Measurements from ENCODE around the gene RNASE1. TPM values are rescaled to one million over a fixed set of nuclear protein-coding genes. Genes with fewer than 3 reads are reported as not detected.

The RNASE1 gene
- total and polyA plus RNA-seq, 4 donors = 5.8 to 37.9 (median 22.1) TPM

GRCh38 chr14:20782280-20782890 is 20.3 kb downstream of the RNASE1 start:
- WGBS = 38% methylated on average over 5 of the region's 5 CpGs
- Histone ChIP-seq H3K9ac (ENCODE audit: low read depth in 1 of 2, low read length in 2 of 2) (no peak overlapping the region), H3K9me3 (ENCODE audit: control insufficient read depth in 4 of 4, low read length in 3 of 4) (no peaks in the 10 kb centered on the region), H3K27ac (ENCODE audit: low read depth in 1 of 2, low read length in 2 of 2) (no peak overlapping the region), H3K4me1 (ENCODE audit: control insufficient read depth in 4 of 4, insufficient read depth in 4 of 4, low read length in 3 of 4) (no peaks in the 10 kb centered on the region), H3K4me3 (ENCODE audit: low read depth in 1 of 3, low read length in 3 of 3) (no peak overlapping the region), H3K36me3 (ENCODE audit: control insufficient read depth in 4 of 4, insufficient read depth in 3 of 4, low read depth in 1 of 4, low read length in 3 of 4) (no peaks in the 10 kb centered on the region), H3K27me3 (ENCODE audit: control insufficient read depth in 4 of 4, insufficient read depth in 4 of 4, low read length in 3 of 4) (no peaks in the 10 kb centered on the region)
- no peak for DNase-seq (ENCODE audit: low spot score)
- no peak for TF ChIP-seq RXRA (IDR thresholded peaks at IDR 0.05)
- no peak for TF ChIP-seq ATF3 (IDR thresholded peaks at IDR 0.05)
- TF ChIP-seq GABPA (IDR thresholded peaks at IDR 0.05 in 1 of 2, conservative IDR thresholded peaks at IDR 0.05 in 1 of 2) = no peak
- no peak for TF ChIP-seq FOXA1 (IDR thresholded peaks at IDR 0.05)
- TF ChIP-seq FOXA2 (IDR thresholded peaks at IDR 0.05) = no peak
- no peak for TF ChIP-seq TAF1 (conservative IDR thresholded peaks at IDR 0.05)
- no peak for TF ChIP-seq SP1 (IDR thresholded peaks at IDR 0.05)
- TF ChIP-seq NR2F2 (IDR thresholded peaks at IDR 0.05) = no peak
- TF ChIP-seq, protein P1, sequence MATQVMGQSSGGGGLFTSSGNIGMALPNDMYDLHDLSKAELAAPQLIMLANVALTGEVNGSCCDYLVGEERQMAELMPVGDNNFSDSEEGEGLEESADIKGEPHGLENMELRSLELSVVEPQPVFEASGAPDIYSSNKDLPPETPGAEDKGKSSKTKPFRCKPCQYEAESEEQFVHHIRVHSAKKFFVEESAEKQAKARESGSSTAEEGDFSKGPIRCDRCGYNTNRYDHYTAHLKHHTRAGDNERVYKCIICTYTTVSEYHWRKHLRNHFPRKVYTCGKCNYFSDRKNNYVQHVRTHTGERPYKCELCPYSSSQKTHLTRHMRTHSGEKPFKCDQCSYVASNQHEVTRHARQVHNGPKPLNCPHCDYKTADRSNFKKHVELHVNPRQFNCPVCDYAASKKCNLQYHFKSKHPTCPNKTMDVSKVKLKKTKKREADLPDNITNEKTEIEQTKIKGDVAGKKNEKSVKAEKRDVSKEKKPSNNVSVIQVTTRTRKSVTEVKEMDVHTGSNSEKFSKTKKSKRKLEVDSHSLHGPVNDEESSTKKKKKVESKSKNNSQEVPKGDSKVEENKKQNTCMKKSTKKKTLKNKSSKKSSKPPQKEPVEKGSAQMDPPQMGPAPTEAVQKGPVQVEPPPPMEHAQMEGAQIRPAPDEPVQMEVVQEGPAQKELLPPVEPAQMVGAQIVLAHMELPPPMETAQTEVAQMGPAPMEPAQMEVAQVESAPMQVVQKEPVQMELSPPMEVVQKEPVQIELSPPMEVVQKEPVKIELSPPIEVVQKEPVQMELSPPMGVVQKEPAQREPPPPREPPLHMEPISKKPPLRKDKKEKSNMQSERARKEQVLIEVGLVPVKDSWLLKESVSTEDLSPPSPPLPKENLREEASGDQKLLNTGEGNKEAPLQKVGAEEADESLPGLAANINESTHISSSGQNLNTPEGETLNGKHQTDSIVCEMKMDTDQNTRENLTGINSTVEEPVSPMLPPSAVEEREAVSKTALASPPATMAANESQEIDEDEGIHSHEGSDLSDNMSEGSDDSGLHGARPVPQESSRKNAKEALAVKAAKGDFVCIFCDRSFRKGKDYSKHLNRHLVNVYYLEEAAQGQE (IDR thresholded peaks at IDR 0.05) = no peak
- TF ChIP-seq EGR1 (IDR thresholded peaks at IDR 0.05; ENCODE audit: low read depth in 2 of 2) = no peak
- no peak for TF ChIP-seq YY1 (IDR thresholded peaks at IDR 0.05)

DNA sequence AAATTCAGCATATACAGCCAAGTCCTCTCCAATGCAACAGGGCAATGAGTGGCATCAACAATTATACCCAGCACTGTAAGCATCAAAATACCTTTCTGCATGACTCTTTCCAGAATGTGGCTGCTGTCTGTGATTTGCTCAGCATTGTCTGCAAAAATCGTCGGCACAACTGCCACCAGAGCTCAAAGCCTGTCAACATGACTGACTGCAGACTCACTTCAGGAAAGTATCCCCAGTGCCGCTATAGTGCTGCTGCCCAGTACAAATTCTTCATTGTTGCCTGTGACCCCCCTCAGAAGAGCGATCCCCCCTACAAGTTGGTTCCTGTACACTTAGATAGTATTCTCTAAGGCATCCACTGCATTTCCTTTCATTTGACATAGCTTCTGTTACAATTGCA is 20.8 kb downstream of the RNASE1 start:
- Histone ChIP-seq H3K36me3 (ENCODE audit: control insufficient read depth in 4 of 4, insufficient read depth in 3 of 4, low read depth in 1 of 4, low read length in 3 of 4) (no peaks in the 10 kb centered on the region), H3K27me3 (ENCODE audit: control insufficient read depth in 4 of 4, insufficient read depth in 4 of 4, low read length in 3 of 4) (no peaks in the 10 kb centered on the region), H3K4me1 (ENCODE audit: control insufficient read depth in 4 of 4, insufficient read depth in 4 of 4, low read length in 3 of 4) (no peaks in the 10 kb centered on the region), H3K9me3 (ENCODE audit: control insufficient read depth in 4 of 4, low read length in 3 of 4) (no peaks in the 10 kb centered on the region), H3K27ac (ENCODE audit: low read depth in 1 of 2, low read length in 2 of 2) (no peak overlapping the region), H3K4me3 (ENCODE audit: low read depth in 1 of 3, low read length in 3 of 3) (no peak overlapping the region), H3K9ac (ENCODE audit: low read depth in 1 of 2, low read length in 2 of 2) (no peak overlapping the region)
- TF ChIP-seq YY1 (IDR thresholded peaks at IDR 0.05) = no peak
- TF ChIP-seq FOXA1 (IDR thresholded peaks at IDR 0.05) = no peak
- no peak for TF ChIP-seq RXRA (IDR thresholded peaks at IDR 0.05)
- TF ChIP-seq ATF3 (IDR thresholded peaks at IDR 0.05) = no peak
- no peak for TF ChIP-seq HNF4A (conservative IDR thresholded peaks at IDR 0.05)
- no peak for TF ChIP-seq TAF1 (conservative IDR thresholded peaks at IDR 0.05)
- TF ChIP-seq, protein P2, sequence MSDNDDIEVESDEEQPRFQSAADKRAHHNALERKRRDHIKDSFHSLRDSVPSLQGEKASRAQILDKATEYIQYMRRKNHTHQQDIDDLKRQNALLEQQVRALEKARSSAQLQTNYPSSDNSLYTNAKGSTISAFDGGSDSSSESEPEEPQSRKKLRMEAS (IDR thresholded peaks at IDR 0.05) = no peak
- TF ChIP-seq, protein P3, sequence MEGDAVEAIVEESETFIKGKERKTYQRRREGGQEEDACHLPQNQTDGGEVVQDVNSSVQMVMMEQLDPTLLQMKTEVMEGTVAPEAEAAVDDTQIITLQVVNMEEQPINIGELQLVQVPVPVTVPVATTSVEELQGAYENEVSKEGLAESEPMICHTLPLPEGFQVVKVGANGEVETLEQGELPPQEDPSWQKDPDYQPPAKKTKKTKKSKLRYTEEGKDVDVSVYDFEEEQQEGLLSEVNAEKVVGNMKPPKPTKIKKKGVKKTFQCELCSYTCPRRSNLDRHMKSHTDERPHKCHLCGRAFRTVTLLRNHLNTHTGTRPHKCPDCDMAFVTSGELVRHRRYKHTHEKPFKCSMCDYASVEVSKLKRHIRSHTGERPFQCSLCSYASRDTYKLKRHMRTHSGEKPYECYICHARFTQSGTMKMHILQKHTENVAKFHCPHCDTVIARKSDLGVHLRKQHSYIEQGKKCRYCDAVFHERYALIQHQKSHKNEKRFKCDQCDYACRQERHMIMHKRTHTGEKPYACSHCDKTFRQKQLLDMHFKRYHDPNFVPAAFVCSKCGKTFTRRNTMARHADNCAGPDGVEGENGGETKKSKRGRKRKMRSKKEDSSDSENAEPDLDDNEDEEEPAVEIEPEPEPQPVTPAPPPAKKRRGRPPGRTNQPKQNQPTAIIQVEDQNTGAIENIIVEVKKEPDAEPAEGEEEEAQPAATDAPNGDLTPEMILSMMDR (IDR thresholded peaks at IDR 0.05; ENCODE audit: low read depth, low read length, missing input control) = no peak
- 45% methylated on average over 4 of the region's 4 CpGs for WGBS
- DNase-seq (ENCODE audit: low spot score) = no peak
